Parathyroid adenoma (tissue), 2 donors: Measurements from ENCODE around the gene ZNF385C.

Experiments used
- H2AFZ ChIP-seq: fragments of 300-600 bp; sonication (generic); one replicate; pipeline ENCODE4 v1.7.0; 2017; ENCODE audit warnings: antibody characterized with exemption, mild to moderate bottlenecking
- H3K27ac ChIP-seq: fragments of 300-600 bp; sonication (generic); one replicate; pipeline ENCODE4 v1.7.0; 2017
- H3K27me3 ChIP-seq: fragments of 300-600 bp; sonication (generic); one replicate; pipeline ENCODE4 v1.7.0; 2017; ENCODE audit warnings: low read length; ENCODE audit not compliant: control insufficient read depth, insufficient read depth
- H3K36me3 ChIP-seq: fragments of 300-600 bp; sonication (generic); one replicate; pipeline ENCODE4 v1.7.0; 2017; ENCODE audit warnings: low read length; ENCODE audit not compliant: control insufficient read depth, insufficient read depth
- H3K4me1 ChIP-seq: fragments of 300-600 bp; sonication (generic); one replicate; pipeline ENCODE4 v1.7.0; 2017; ENCODE audit warnings: control low read depth
- H3K4me2 ChIP-seq: fragments of 300-600 bp; sonication (generic); one replicate; pipeline ENCODE4 v1.7.0; 2017; ENCODE audit warnings: low read length
- H3K4me3 ChIP-seq: fragments of 300-600 bp; sonication (generic); one replicate; pipeline ENCODE4 v1.7.0; 2017; ENCODE audit warnings: low read depth, low read length
- H3K79me2 ChIP-seq: fragments of 300-600 bp; sonication (generic); one replicate; pipeline ENCODE4 v1.7.0; 2017; ENCODE audit warnings: control low read depth
- H3K9ac ChIP-seq: fragments of 300-600 bp; sonication (generic); one replicate; pipeline ENCODE4 v1.7.0; 2017; ENCODE audit warnings: mild to moderate bottlenecking
- H3K9me3 ChIP-seq: fragments of 300-600 bp; sonication (generic); one replicate; pipeline ENCODE4 v1.7.0; 2017; ENCODE audit warnings: low read length; ENCODE audit not compliant: control insufficient read depth
- TF ChIP-seq, protein P1 (sequence below): fragments of 300-600 bp; sonication (generic); IDR thresholded peaks from one replicate; pipeline ENCODE4 v1.7.0; 2017; ENCODE audit warnings: antibody characterized with exemption, mild to moderate bottlenecking
- donor health status: primary hyperparathyroidism.

ZNF385C gene

DNA sequence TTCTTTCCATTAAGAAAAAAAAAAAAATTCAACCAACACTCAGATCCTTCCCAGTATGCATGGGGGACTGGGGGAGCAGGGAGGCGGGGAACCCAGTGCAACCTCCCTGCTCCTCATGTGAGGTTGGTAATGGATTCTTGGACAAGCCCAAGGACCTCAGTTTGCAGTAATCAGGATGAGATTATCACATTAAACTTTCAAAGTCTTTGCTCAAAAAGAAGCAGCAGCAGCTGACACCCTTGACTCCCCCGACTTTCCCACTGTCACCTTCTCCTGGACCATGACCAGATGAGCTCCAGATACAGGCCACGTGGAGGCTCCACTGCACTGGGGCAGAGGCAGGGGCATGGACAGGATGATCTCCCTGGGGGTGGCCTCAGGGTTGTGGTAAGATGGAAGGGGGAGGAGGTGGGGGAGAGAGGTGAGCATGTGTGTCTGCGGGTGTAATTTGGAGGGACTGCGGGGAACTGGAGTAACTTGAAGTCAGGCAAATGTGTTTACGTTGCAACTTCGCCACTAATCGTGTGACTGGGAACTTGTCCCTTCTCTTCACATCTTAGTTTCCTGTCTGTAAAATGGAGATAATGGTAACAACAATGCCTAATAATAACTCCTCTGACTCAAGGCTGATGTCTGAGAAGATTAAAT is 19.8 kb downstream of the ZNF385C start:
- Histone ChIP-seq H3K4me2 (no peak overlapping the region), H3K9me3 (no peaks in the 10 kb centered on the region), H3K4me1 (peaks cover 4% of the 10 kb centered on the region), H3K27me3 (no peaks in the 10 kb centered on the region), H3K79me2 (no peaks in the 10 kb centered on the region), H3K9ac (no peak overlapping the region), H2AFZ (peak overlapping the region; percentile 50), H3K36me3 (no peaks in the 10 kb centered on the region), H3K27ac (no peak overlapping the region), H3K4me3 (no peak overlapping the region)
- TF ChIP-seq, protein P1, sequence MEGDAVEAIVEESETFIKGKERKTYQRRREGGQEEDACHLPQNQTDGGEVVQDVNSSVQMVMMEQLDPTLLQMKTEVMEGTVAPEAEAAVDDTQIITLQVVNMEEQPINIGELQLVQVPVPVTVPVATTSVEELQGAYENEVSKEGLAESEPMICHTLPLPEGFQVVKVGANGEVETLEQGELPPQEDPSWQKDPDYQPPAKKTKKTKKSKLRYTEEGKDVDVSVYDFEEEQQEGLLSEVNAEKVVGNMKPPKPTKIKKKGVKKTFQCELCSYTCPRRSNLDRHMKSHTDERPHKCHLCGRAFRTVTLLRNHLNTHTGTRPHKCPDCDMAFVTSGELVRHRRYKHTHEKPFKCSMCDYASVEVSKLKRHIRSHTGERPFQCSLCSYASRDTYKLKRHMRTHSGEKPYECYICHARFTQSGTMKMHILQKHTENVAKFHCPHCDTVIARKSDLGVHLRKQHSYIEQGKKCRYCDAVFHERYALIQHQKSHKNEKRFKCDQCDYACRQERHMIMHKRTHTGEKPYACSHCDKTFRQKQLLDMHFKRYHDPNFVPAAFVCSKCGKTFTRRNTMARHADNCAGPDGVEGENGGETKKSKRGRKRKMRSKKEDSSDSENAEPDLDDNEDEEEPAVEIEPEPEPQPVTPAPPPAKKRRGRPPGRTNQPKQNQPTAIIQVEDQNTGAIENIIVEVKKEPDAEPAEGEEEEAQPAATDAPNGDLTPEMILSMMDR: no peak

DNA sequence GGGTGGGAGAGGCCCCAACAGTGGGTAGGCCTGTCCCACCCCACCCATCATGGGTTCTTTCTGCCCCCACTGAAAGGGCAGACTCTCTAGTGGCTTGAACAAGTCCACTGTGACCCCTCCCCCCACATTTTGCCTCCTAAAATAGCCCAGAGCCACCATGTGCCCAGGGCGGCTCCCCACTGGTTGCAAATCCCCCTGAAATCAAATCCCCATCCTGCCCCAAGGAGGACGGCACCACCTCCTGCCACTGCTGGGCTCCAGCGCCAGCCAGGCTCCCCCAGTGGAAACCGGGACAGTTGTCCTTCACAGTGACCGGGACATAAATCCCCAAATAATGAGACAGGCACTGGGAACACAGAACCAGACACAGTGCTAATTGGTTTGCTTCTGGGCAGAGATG is 20.5 kb downstream of the ZNF385C start:
- TF ChIP-seq, protein P1: no peak
- Histone ChIP-seq H3K4me3 (no peak overlapping the region), H3K4me1 (peaks cover 4% of the 10 kb centered on the region), H2AFZ (no peak overlapping the region), H3K27ac (no peak overlapping the region), H3K79me2 (no peaks in the 10 kb centered on the region), H3K9ac (no peak overlapping the region), H3K27me3 (no peaks in the 10 kb centered on the region), H3K36me3 (no peaks in the 10 kb centered on the region), H3K9me3 (no peaks in the 10 kb centered on the region), H3K4me2 (no peak overlapping the region)

DNA sequence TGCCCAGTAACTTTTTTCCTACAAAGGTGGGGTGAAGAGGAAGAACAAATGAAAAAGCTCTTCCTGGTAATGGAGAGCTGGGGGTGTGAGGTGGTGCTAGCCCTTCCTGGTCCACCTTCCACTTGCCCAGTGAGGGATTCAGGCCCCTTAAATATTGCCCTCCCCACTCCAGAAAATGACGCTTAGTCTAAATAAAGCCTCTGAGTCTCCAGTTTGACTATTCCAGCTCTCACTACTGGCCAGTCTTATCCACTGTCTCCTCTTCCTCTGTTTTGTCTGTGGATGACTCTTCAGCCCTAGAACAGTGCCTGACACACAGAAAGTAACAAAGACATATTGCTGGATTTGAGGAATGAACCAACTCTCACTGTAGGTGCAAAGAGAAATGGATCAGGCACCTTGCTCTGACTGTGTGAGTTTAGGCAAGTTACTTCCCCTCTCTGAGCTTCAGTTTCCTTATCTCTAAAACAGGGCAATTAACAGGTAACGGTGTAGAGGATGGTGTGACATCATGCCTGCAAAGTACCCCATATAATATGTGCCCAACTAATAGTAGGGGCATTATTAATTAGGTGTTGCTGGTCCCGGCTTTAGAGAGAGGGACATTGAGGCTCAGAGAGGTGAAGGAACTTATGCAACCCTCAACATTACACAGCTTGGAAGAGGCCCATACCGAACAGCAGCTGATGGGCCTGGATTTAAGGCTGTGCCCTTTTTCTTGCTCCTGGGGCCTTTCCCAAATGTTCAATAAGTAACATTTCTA is 21.3 kb downstream of the ZNF385C start:
- peaks cover 4% of the 10 kb centered on the region for H3K4me1 ChIP-seq
- H3K36me3 ChIP-seq: no peaks in the 10 kb centered on the region
- H3K79me2 ChIP-seq: no peaks in the 10 kb centered on the region
- H2AFZ ChIP-seq: no peak overlapping the region
- H3K4me3 ChIP-seq: no peak overlapping the region
- no peak overlapping the region for H3K9ac ChIP-seq
- TF ChIP-seq, protein P1: no peak
- H3K27me3 ChIP-seq: no peaks in the 10 kb centered on the region
- H3K4me2 ChIP-seq: no peak overlapping the region
- H3K9me3 ChIP-seq: no peaks in the 10 kb centered on the region
- H3K27ac ChIP-seq: no peak overlapping the region

DNA sequence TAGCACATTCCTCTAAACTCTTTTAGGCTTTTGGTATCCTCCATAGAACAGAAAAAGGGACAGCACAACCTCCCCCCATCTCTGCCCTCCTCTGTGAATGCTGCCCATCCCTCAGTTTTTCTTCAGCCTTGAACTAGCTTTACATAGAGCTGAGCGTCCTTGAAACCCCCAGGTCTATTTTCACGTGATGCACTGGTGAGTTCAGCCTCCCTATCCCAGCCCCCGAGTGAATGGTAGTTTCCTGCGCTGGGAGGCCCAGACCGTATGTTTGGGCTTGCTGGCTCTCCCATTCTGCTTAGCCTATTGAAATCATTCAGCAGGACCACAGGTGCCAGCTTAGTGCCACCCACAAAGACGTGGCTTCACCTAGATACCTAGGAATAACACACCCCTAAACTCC is 22.5 kb downstream of the ZNF385C start:
- H3K36me3 ChIP-seq: no peaks in the 10 kb centered on the region
- H3K4me1 ChIP-seq: peaks cover 4% of the 10 kb centered on the region
- no peaks in the 10 kb centered on the region for H3K9me3 ChIP-seq
- H3K27me3 ChIP-seq: no peaks in the 10 kb centered on the region
- H2AFZ ChIP-seq: no peak overlapping the region
- H3K79me2 ChIP-seq: no peaks in the 10 kb centered on the region
- H3K4me3 ChIP-seq: no peak overlapping the region
- H3K27ac ChIP-seq: no peak overlapping the region
- TF ChIP-seq, protein P1: no peak
- no peak overlapping the region for H3K9ac ChIP-seq
- H3K4me2 ChIP-seq: no peak overlapping the region
